Endothelial cell of umbilical vein (primary cell): ENCODE results near the gene FBXL17. TPM values are rescaled to one million over a fixed set of nuclear protein-coding genes. Genes with fewer than 3 reads are reported as not detected.

Source experiments
- BruUV-seq: library from RNA; stranded (reverse); fragments of 400-500 nt; replicated peaks from 2 replicates; lab custom pipeline; 2021; lab: Mats Ljungman, UMichigan
- CTCF ChIA-PET: fragments of 300-600, 350-600 bp; sonication (Branson Sonifier 250); formaldehyde crosslinking; loops from one replicate; lab custom pipeline; 2021; ENCODE audit warnings: antibody characterized with exemption, inconsistent platforms; lab: Charles Lee
- POLR2A ChIA-PET: fragments of 300-600, 350-600 bp; sonication (Branson Sonifier 250); formaldehyde crosslinking; loops from one replicate; lab custom pipeline; 2021; ENCODE audit warnings: antibody characterized with exemption, inconsistent platforms; lab: Charles Lee
- DNase-seq: peaks from one replicate; pipeline ENCODE4 v3.0.0-alpha.2; 2011; ENCODE audit warnings: low read depth, low spot score
- FAIRE-seq: peaks from 2 replicates; lab custom pipeline; 2011; peaks lifted over from hg19 to GRCh38; lab: Jason Lieb, UNC
- H2AFZ ChIP-seq: 2 replicates; pipeline ENCODE4 v1.6.0; 2012; ENCODE audit warnings: low read depth, low read length, control low read depth, inconsistent platforms
- H3K27ac ChIP-seq: 2 replicates; pipeline ENCODE4 v1.5.1; 2011; ENCODE audit warnings: low read depth, mild to moderate bottlenecking, control low read depth, low read length, moderate library complexity; ENCODE audit not compliant: insufficient read depth
- H3K27me3 ChIP-seq, 2 experiments: 2 replicates each; pipeline versions ENCODE4 v1.6.0 to v1.6.1; 2011; ENCODE audit warnings: low read length in 2 of 2, mixed read lengths in 1 of 2; ENCODE audit not compliant: control insufficient read depth in 2 of 2, insufficient read depth in 2 of 2
- H3K36me3 ChIP-seq, 2 experiments: 2 replicates in 1 of 2; 3 replicates in 1 of 2; pipeline ENCODE4 v1.5.1; 2011; ENCODE audit warnings: low read length in 2 of 2, mild to moderate bottlenecking in 1 of 2, moderate library complexity in 1 of 2; ENCODE audit not compliant: control insufficient read depth in 2 of 2, insufficient read depth in 2 of 2; ENCODE audit errors: extremely low read depth in 1 of 2
- H3K4me1 ChIP-seq: 3 replicates; pipeline ENCODE4 v1.5.1; 2011; ENCODE audit warnings: mild to moderate bottlenecking, low read length; ENCODE audit not compliant: control insufficient read depth, insufficient read depth; ENCODE audit errors: extremely low read depth
- H3K4me2 ChIP-seq: 2 replicates; pipeline ENCODE4 v1.6.1; 2011; ENCODE audit warnings: low read length, control low read depth, mixed read lengths; ENCODE audit not compliant: insufficient read depth
- H3K4me3 ChIP-seq, 3 experiments: fragments of 200-600 bp in 1 of 3; sonication (generic), shearing (Covaris generic) in 1 of 3; replicated peaks in 1 of 3; 2 replicates each; pipeline ENCODE4 v1.5.1; 2011 to 2016; ENCODE audit warnings: control low read depth in 3 of 3, low read length in 3 of 3, mild to moderate bottlenecking in 2 of 3, inconsistent platforms in 1 of 3, low read depth in 1 of 3, moderate library complexity in 1 of 3; ENCODE audit not compliant: insufficient read depth in 1 of 3
- H3K79me2 ChIP-seq: 2 replicates; pipeline ENCODE4 v1.6.0; 2012; ENCODE audit warnings: low read length, inconsistent platforms; ENCODE audit not compliant: control insufficient read depth, insufficient read depth
- H3K9ac ChIP-seq: replicated peaks from 2 replicates; pipeline ENCODE3; 2011; ENCODE audit warnings: low read length, control low read depth; ENCODE audit not compliant: insufficient read depth; ENCODE audit errors: extremely low read depth
- H3K9me1 ChIP-seq: replicated peaks from 3 replicates; pipeline ENCODE4 v1.6.0; 2011; ENCODE audit warnings: mild to moderate bottlenecking, low read length; ENCODE audit not compliant: control insufficient read depth, insufficient read depth; ENCODE audit errors: extremely low read depth
- H3K9me3 ChIP-seq: replicated peaks from 2 replicates; pipeline ENCODE4 v1.5.1; 2012; ENCODE audit warnings: low read length, inconsistent platforms; ENCODE audit not compliant: control insufficient read depth, insufficient read depth
- H4K20me1 ChIP-seq: replicated peaks from 2 replicates; pipeline ENCODE3; 2011; ENCODE audit warnings: mild to moderate bottlenecking, low read length; ENCODE audit not compliant: control insufficient read depth, insufficient read depth; ENCODE audit errors: extremely low read depth
- CTCF ChIP-seq, 2 donors: IDR thresholded peaks; 1 replicate in 1 of 2; 2 replicates in 1 of 2; pipeline ENCODE4 v1.5.1; 2011; ENCODE audit warnings: low read length in 2 of 2, mild to moderate bottlenecking in 2 of 2, moderate library complexity in 2 of 2, control low read depth in 1 of 2, inconsistent platforms in 1 of 2, low read depth in 1 of 2; ENCODE audit not compliant: insufficient read depth in 1 of 2; ENCODE audit errors: extremely low read depth in 1 of 2
- EZH2 ChIP-seq: IDR thresholded peaks from 2 replicates; pipeline ENCODE4 v1.6.1; 2012; ENCODE audit warnings: borderline replicate concordance, low read depth, mild to moderate bottlenecking, moderate library complexity, low read length, inconsistent platforms; ENCODE audit not compliant: severe bottlenecking
- FOS ChIP-seq: IDR thresholded peaks from 2 replicates; pipeline ENCODE4 v1.6.1; 2011; ENCODE audit warnings: mild to moderate bottlenecking, low read length, moderate library complexity, borderline replicate concordance; ENCODE audit not compliant: insufficient read depth
- GATA2 ChIP-seq: IDR thresholded peaks from 2 replicates; pipeline ENCODE4 v1.7.0; 2011; ENCODE audit warnings: low read depth, mild to moderate bottlenecking, moderate library complexity, mixed read lengths, low read length; ENCODE audit not compliant: insufficient read length, insufficient read depth
- JUN ChIP-seq: IDR thresholded peaks from 2 replicates; pipeline ENCODE4 v1.6.1; 2011; ENCODE audit warnings: borderline replicate concordance, low read depth; ENCODE audit not compliant: insufficient read length, insufficient read depth
- MAX ChIP-seq: IDR thresholded peaks from 2 replicates; pipeline ENCODE4 v1.6.1; 2011; ENCODE audit not compliant: insufficient read depth, insufficient read length
- MYC ChIP-seq: IDR thresholded peaks from one replicate; pipeline ENCODE4 v1.6.1; 2011; ENCODE audit warnings: mild to moderate bottlenecking, low read depth, low read length
- POLR2A ChIP-seq: IDR thresholded peaks from 2 replicates; pipeline ENCODE4 v1.6.1; 2012; ENCODE audit warnings: low read depth, mild to moderate bottlenecking, control low read depth, low read length
- POLR2AphosphoS5 ChIP-seq: IDR thresholded peaks from 2 replicates; pipeline ENCODE4 v1.6.1; 2012; ENCODE audit warnings: low read depth, mild to moderate bottlenecking, control low read depth, low read length, moderate library complexity; ENCODE audit not compliant: insufficient read depth
- dilution Hi-C: fragments of 300-500 bp; cut with MboI; formaldehyde crosslinking; loops from one replicate; pipeline ENCODE4 v1.15.0; 2019; ENCODE audit warnings: low sequenced_read_pairs; ENCODE audit not compliant: extremely low pct_ligation_motif_present
- intact Hi-C: fragments of 100-400 bp; cut with micrococcal nuclease; formaldehyde crosslinking; loops from one replicate; pipeline ENCODE4 v1.10.0; 2022
- polyA plus RNA-seq, 4 experiments: library from polyadenylated mRNA; depleted of rRNA in 3 of 4; stranded (reverse) in 3 of 4; unstranded in 1 of 4; fragments of >200 nt; gene quantifications; 2 replicates each; pipeline versions ENCODE4 v1.2.1 to v1.2.3, GENCODE V29; 2011 to 2012; ENCODE audit warnings: missing spikeins in 1 of 4
- total RNA-seq: library from RNA; stranded (reverse); gene quantifications from 2 replicates; pipeline ENCODE4 v1.2.3, GENCODE V29; 2021

Gene FBXL17
- total and polyA plus RNA-seq, 2 donors (not counting 3 experiments of a cell fraction or from before 2014, with no cell fraction given) = 2.7 to 8.8 TPM

GRCh38 chr5:107975568-107975967 lies 406.3 kb downstream of the FBXL17 start:
- no TSS peak for BruUV-seq
- no peak for FAIRE-seq

GRCh38 chr5:107971846-107972245 lies 410.1 kb downstream of the FBXL17 start:
- Histone ChIP-seq H3K27ac (no peak overlapping the region), H3K9ac (no peak overlapping the region), H3K36me3 (no peaks in the 10 kb centered on the region), H3K4me1 (no peaks in the 10 kb centered on the region), H3K4me3 (no peak overlapping the region), H3K27me3 (no peaks in the 10 kb centered on the region), H3K79me2 (no peaks in the 10 kb centered on the region), H3K9me3 (no peaks in the 10 kb centered on the region), H4K20me1 (no peaks in the 10 kb centered on the region), H3K4me2 (no peak overlapping the region), H3K9me1 (no peaks in the 10 kb centered on the region), H2AFZ (no peak overlapping the region)
- dilution Hi-C loops (no loop called here), intact Hi-C loops (no loop called here)
- TF ChIP-seq POLR2A (no peak), EZH2 (no peak), CTCF (IDR thresholded peaks at IDR 0.05; ENCODE audit: extremely low read depth in 1 of 2, insufficient read depth in 1 of 2, low read depth in 1 of 2, low read length in 2 of 2) (no peak), MYC (no peak), FOS (no peak), GATA2 (no peak), MAX (no peak), POLR2AphosphoS5 (no peak), JUN (no peak)
- ChIA-PET CTCF (no interaction called here), POLR2A (no interaction called here)
- no peak for DNase-seq
- no peak for FAIRE-seq
- BruUV-seq = no TSS peak

More at GRCh38 chr5:107975568-107975967, 406.3 kb downstream of the FBXL17 start:
- no peak overlapping the region for H3K9ac ChIP-seq
- no peak overlapping the region for H2AFZ ChIP-seq
- no peak for DNase-seq
- CTCF ChIA-PET = interaction anchor here (1.0 to 1.6 kb wide), 2 partner anchors 16 to 370 kb away, joined by 3 to 4 read pairs; no protein-coding TSS in a partner anchor
- POLR2A ChIA-PET = no interaction called here
- dilution Hi-C loops = no loop called here
- no peaks in the 10 kb centered on the region for H3K9me3 ChIP-seq
- H3K27ac ChIP-seq = no peak overlapping the region
- no peaks in the 10 kb centered on the region for H3K79me2 ChIP-seq
- intact Hi-C loops = no loop called here
- no peak overlapping the region for H3K4me2 ChIP-seq
- no peak for TF ChIP-seq CTCF (IDR thresholded peaks at IDR 0.05; ENCODE audit: extremely low read depth in 1 of 2, insufficient read depth in 1 of 2, low read depth in 1 of 2, low read length in 2 of 2)
- no peak for TF ChIP-seq MYC
- TF ChIP-seq FOS = no peak
- TF ChIP-seq POLR2A = no peak
- H3K27me3 ChIP-seq = no peaks in the 10 kb centered on the region
- no peak overlapping the region for H3K4me3 ChIP-seq
- no peaks in the 10 kb centered on the region for H3K36me3 ChIP-seq
- no peaks in the 10 kb centered on the region for H3K4me1 ChIP-seq
- H3K9me1 ChIP-seq = no peaks in the 10 kb centered on the region
- no peaks in the 10 kb centered on the region for H4K20me1 ChIP-seq
